Measurements from ENCODE around the gene ZNF587B.
"Not testable (repeated sequence)": the region's sequence is repeated elsewhere in the genome, so short reads cannot be mapped to it uniquely, and the experiment has no call there.

ZNF587B gene

GRCh38 chr19:57830071-57830602 lies at the start of gene ZNF587B:
TSS of gene ZNF587B (plus strand) at chr19:57830299. CDS start at chr19:57830529, 230 bp downstream.
- DNase-seq, result peak; percentile 48

- no peak for DNase-seq
These were observed 43.8 kb upstream of the ZNF587B start for GRCh38 chr19:57786286-57786685.

DNA sequence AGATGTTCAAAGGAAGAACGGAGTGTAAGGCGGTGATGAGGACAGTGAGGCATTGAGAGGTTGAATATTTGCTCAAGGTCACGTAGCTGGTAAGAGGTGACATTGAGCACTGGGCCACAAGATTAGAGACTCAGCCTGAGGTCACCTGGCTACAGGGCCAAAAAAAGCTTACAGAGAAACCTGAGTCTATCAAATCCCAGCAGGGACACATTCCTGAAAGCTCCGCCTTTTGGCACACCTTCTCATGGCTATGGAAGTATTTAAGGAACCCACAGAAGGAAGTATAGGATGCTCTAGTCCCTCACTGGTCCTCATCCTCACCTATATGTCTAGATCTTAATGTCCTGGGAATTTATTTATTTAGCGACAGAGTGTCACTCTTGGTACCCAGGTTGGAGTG lies 43.2 kb upstream of the ZNF587B start:
- DNase-seq, result no peak

DNA sequence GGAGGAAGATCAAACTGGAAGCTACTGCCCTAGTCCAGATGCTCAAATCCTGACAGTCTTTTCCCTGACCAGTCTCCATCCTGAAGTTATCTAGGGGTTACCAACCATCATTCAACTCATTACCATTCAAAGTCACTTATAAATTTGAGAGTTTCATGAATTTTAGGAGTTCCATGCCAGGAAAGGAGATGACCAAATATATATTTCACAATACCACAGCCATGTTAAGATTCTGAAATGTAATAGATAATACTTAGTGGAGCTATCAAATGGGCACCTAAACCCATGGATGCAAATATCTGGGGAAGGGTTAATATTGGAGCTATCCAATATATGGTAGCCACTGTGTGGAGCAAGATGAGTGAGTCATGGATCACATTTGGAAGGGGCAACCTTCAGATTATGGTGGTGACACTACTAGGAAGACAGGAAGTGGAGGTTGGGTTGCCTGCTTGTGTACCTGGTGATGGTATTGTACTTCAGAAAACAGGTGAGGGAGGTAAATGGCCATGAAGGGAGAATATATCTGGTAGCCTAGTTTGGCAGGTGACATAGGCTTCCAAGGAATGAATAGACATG lies 41.9 kb upstream of the ZNF587B start:
- no peak for DNase-seq

DNA sequence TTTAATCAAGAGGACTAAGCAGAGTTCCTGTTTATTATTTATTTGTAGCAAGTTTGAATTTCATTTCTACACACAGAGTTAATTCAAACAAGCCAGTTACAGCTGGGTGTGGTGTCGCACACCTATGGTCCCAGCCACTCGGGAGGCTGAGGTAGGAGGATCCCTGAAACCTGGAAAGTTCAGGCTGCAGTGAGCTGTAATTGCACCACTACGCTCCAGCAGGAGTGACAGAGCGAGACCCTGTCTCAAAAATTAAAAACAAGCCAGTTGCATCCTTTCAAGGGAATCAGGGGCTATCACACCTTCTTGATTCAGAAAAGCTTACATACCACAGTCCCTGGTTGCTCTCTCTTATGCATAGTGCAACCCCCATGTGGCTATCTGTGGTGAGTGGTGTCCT lies 40.8 kb upstream of the ZNF587B start:
- DNase-seq, result no peak

DNA sequence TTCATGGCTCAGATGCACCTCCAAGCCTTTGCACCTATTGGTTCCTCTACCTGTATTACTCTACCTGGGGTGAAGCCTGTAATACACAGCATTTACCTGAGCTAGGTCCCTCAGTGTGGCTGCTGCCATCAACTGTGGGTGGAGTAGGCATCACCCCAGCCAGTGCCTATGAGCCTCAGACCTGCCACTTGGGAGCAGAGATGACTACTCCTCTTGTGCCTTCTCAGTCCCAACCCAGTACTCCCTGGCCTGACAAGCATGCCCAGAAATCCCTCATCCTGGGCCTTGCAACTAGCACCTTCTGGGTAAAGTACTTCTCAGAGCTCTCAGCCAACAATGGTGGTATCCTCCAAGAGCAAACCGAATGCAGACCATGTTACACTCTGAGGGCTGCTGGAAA lies 33.5 kb upstream of the ZNF587B start:
- not testable (repeated sequence) for DNase-seq

DNA sequence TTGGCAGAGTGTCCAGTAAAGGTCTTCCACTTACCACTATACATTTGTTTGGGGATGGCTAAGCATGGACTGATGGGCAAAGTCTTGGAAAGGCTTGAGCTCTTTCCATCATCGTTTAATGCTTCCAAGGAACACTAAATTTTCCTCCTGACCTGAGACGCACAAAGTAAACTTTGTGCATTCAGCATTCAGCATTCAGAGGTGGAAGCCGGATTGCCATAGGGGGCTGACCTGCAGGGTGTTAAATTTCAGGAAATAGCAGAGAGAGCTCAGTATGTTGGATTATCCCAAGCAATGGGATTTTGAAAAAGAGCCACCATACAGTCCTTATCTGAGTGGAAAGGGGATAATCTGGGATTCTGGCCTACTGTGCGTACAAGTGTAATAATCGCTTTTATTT lies 29.4 kb upstream of the ZNF587B start:
- no peak for DNase-seq

- no peak for DNase-seq
These were observed 27.8 kb upstream of the ZNF587B start for GRCh38 chr19:57802269-57802668.

GRCh38 chr19:57803265-57803593 lies 26.9 kb upstream of the ZNF587B start:
- DNase-seq, result no peak

DNA sequence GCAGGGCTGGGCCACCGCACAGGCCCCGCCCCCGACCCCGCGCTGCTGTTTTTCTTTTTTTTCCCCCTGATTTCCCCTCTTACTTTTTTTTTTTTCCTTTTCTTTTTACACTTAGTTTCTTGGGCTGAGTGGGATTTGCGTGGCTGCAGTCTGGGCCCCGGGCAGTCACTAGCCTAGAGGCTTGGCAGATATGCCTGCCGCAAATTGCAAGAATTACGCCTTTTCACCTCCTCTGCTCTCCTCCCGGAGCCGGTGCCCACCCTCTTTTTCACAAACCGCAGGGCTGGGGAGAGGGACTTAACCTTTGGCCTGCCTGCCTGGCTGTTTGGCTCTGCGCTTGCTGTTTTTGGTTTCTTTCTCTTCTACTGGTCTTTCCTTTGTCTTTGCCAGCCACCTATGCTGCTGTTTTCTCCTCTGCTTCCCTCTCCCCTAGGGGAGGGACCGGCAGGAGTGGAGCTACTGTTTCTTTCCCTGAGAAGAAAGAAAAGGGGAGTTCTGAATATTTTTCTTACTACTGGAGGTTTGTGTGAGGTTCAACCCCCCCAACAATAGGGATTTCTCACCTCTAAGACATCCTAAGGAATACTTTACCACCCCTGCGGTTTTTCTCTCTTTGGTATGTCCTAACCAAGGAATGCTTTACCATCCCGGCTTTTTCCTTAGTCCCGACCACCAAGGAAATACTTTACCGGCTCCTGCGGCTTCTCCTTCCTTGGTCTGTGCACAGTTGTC lies 26.3 kb upstream of the ZNF587B start:
- DNase-seq, result no peak

- DNase-seq, result no peak
These were observed 22.6 kb upstream of the ZNF587B start for GRCh38 chr19:57807541-57807940.

DNA sequence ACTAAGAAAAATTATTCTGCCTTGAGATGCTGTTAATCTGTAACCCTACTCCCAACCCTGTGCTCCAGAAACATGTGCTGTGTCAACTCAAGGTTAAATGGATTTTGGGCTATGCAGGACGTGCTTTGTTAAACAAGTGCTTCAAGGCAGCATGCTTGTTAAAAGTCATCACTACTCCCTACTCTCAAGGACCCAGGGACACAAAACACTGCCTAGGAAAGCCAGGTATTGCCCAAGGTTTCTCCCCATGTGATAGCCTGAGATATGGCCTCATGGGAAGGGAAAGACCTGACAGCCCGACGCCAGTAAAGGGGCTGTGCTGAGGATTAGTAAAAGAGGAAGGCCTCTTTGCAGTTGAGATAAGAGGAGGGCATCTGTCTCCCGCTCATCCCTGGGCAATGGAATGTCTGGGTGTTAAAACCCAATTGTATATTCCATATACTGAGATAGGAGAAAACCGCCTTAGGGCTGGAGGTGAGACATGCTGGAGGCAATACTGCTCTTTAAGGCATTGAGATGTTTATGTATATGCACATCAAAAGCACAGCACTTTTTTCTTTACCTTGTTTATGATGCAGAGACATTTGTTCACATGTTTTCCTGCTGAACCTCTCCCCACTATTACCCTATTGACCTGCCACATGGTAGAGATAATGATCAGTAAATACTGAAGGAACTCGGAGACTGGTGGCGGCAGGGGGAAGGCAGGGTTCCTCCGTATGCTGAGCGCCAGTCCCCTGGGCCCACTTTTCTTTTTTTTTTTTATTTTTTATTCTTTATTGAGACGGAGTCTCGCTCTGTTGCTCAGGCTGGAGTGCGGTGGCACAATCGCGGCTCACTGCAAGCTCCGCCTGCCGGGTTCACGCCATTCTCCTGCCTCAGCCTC lies 19.4 kb upstream of the ZNF587B start:
- not testable (repeated sequence) for DNase-seq

DNA sequence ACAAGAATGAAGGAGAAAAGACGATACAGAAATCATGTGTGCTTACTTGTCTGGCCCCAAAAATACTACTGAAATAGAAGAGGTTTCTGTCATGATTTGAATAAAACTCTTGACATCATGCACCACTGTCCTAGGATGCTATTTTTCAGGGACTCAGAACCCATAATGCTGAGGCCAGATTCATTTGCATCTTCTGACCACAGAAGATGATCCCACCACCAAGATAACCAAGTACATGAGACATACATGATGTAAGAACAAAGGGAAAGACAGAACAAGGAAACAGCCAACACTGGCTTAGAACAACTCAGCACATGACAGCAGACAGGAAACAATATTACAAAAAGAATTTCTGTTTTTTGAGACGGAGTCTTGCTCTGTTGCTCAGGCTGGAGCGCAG lies 17.9 kb upstream of the ZNF587B start:
- no peak for DNase-seq

DNA sequence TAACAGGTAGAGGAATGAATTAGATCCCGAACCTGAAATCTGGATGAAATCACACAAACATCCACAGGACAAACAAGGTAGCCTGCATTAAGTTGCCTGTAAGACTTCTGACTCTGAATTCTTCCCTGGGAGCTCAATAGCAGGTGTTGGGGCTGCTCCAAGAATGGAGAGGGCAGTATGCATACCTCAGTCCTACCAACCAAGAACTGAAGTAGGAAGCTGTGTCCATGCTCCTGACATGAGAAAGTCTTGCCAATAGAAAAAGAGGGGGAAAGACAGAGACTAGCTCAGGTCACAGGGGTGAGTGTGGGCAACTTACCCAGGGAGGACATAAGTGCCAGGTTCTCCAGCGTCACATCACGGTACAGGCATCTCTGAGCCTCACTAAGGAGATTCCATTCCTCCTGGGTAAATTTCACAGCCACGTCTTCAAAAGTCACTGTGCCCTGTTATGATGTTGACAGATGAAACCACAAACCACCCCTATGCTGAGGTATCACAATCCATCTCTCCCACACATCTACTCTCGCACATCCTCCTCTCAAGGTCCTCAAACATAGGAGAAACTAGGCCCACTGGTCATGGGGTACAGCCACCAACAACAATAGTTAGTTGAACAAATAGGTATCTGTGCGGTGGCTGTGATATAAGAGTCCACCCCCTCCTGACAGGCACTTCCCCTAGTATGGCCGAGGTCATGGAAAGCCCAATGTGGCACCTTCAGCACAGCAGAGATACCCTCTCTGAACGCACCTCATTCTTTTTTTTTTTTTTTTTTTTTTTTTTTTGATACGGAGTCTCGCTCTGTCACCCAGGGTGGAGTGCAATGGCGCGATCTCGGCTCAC lies 16.9 kb upstream of the ZNF587B start:
- DNase-seq, result not testable (repeated sequence)

- no peak for DNase-seq
These were observed 16.1 kb upstream of the ZNF587B start for GRCh38 chr19:57813919-57814504.

GRCh38 chr19:57814505-57815246 lies 15.4 kb upstream of the ZNF587B start, which contains the start of gene ZNF552:
TSS of gene ZNF552 (minus strand) at chr19:57814913. CDS start at chr19:57814743, 170 bp downstream.
- peak; percentile 74 for DNase-seq

DNA sequence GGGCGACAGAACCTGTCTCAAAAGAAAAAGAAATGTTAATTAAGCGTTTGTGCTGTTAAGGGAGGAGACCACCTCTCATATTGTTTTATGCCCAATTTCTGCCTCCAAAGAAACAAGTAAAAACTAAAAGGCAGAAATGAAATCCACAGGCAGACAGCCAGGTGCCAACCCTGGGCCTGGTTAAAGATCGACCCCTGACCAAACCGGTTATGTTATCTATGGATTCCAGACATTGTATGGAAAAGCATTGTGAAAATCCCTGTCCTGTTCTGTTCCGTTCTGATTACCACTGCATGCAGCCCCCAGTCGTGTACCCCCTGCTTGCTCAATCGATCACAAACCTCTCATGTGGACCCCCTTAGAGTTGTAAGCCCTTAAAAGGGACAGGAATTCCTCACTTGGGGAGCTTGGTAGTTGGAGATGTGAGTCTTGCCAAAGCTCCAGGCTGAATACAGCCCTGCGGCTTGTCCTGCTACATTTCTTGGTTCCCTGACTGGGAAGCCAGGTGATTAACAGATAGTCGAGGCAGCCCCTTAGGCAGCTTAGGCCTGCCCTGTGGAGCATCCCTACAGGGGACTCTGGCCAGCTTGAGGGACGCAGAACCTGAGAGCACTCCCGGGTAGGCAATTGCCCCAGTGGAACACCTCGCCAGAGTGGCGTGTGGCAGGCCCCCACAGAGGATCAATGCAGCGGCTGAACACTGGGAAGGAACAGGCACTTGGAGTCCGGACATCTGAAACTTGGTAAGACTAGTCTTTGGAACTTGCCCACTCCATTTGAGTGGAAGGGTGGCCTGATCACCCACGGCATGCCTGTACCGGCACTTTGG lies 14.6 kb upstream of the ZNF587B start:
- DNase-seq, result no peak

GRCh38 chr19:57816652-57817051 lies 13.4 kb upstream of the ZNF587B start:
- DNase-seq, result no peak

DNA sequence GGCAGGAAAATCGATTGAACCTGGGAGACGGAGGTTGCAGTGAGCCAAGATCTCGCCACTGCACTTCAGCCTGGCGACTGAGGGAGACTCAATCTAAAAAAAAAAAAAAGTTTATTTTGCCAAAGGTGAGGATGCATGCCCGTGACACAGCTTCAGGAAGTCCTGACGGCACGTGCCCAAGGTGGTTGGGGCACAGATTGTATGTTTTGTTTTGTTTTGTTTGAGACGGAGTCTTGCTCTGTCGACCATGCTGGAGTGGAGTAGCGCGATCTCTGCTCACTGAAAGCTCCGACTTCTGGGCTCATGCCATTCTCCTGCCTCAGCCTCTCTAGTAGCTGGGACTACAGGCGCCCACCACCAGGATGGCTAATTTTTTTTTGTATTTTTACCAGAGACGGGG lies 12.1 kb upstream of the ZNF587B start:
- DNase-seq, result no peak

- DNase-seq, result no peak
These were observed 11.7 kb upstream of the ZNF587B start for GRCh38 chr19:57818378-57818777.

Measured in activated T-cell treated with anti-CD3 and anti-CD28 coated beads, Interleukin-2, amount 50 U/mL, for 1 hour (primary cell).